ENCODE data around the gene DLGAP4.

DLGAP4 gene

DNA sequence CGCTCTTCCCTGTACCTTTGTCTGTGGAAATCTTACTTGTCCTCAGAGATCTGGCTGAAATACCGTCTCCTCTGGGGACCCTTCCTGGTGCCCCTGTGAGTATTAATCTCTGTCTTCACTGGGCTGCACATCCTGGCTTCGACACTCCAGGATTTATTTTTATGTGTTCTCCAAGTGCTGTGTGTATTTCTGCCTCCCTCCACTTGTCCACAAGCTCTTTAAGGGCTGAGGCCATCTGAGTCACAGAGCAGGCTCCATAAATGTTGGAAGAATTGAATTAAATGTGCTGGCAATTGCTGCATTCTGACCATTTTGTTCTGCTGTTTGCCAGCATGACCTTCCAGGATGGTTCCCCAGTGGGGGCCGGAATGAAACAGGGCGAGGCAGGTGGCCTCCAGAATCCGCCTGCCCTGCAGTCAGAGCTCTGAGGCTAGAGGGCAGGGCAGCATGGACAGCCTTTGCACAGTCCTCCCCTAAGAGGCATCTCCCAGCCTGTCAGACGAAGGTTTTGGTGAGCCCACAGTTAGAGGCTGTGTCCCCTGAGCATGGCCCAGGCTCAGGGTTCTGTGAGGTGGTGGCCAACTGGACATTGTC lies 105.8 kb downstream of the DLGAP4 start:
- no peak overlapping the region for H3K27ac ChIP-seq
- no peaks in the 10 kb centered on the region for H3K4me1 ChIP-seq
- intact Hi-C loops (cut with DNase I; ENCODE audit: low total_unique reads) = no loop called here
- no peak overlapping the region for H3K4me3 ChIP-seq
- no peaks in the 10 kb centered on the region for H3K9me3 ChIP-seq
- no peak for DNase-seq
- H3K36me3 ChIP-seq = no peaks in the 10 kb centered on the region
- H3K27me3 ChIP-seq = peaks cover 0 to 33% of the 10 kb centered on the region in 2 donors
- TF ChIP-seq, protein P1, sequence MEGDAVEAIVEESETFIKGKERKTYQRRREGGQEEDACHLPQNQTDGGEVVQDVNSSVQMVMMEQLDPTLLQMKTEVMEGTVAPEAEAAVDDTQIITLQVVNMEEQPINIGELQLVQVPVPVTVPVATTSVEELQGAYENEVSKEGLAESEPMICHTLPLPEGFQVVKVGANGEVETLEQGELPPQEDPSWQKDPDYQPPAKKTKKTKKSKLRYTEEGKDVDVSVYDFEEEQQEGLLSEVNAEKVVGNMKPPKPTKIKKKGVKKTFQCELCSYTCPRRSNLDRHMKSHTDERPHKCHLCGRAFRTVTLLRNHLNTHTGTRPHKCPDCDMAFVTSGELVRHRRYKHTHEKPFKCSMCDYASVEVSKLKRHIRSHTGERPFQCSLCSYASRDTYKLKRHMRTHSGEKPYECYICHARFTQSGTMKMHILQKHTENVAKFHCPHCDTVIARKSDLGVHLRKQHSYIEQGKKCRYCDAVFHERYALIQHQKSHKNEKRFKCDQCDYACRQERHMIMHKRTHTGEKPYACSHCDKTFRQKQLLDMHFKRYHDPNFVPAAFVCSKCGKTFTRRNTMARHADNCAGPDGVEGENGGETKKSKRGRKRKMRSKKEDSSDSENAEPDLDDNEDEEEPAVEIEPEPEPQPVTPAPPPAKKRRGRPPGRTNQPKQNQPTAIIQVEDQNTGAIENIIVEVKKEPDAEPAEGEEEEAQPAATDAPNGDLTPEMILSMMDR (IDR thresholded peaks at IDR 0.05) = no peak

DNA sequence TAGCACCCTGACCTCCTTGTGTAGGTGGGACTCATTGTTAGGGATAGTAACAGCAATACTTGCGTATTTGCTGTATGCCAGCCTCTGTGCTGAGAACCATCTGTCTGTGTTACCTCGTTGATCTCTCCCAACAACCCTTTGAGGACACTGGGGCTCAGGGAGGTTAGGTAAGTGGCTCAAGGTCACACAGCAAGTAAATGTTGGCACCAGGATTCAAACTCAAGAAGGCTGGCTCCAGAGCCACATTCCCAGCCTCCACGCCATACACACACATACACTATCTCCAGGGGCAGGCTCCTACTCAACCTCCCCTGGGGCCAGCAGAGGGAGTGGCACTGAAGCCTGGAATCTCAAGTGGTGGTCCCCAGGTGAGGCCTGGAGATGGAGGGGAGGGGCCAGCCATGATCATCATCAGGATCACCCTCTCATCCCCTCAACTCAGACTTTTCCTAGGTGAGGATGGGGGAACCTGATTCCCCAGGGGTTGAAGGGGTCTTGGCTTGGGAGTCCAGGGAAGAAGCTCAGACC lies 109.4 kb downstream of the DLGAP4 start:
- DNase-seq = no peak
- Histone ChIP-seq H3K4me1 (no peaks in the 10 kb centered on the region), H3K36me3 (no peaks in the 10 kb centered on the region), H3K27ac (no peak overlapping the region), H3K27me3 (peaks cover 0 to 52% of the 10 kb centered on the region in 2 donors), H3K9me3 (peaks cover 0 to 6% (median 0%) of the 10 kb centered on the region in 3 donors), H3K4me3 (no peak overlapping the region)
- intact Hi-C loops (cut with DNase I; ENCODE audit: low total_unique reads) = no loop called here
- TF ChIP-seq, protein P1 (IDR thresholded peaks at IDR 0.05) = no peak

DNA sequence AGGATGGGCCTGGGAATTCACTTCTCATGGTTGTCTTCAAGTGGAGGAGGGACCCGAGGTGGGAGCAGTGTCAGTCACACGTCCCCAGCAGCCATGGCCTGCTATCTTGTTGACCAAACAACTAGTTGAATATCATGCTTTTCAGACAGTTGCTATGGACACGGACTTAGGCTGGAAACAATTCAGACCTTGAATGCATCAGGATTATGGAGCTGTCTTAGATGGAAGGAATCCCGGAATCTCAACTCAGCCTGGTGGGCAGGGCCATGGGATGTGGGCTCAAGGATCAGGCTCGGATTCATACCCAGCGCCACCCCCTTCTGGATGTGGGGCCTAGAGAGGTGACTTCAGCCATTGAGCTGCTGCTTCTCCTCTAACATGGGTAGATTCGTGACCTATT lies 112.6 kb downstream of the DLGAP4 start:
- Histone ChIP-seq H3K27me3 (peaks cover 0 to 52% of the 10 kb centered on the region in 2 donors), H3K9me3 (peaks cover 0 to 6% (median 0%) of the 10 kb centered on the region in 3 donors), H3K4me3 (no peak overlapping the region), H3K4me1 (no peaks in the 10 kb centered on the region), H3K36me3 (no peaks in the 10 kb centered on the region), H3K27ac (no peak overlapping the region)
- intact Hi-C loops (cut with DNase I; ENCODE audit: low total_unique reads) = no loop called here
- no peak for DNase-seq
- TF ChIP-seq, protein P1 (IDR thresholded peaks at IDR 0.05) = no peak

DNA sequence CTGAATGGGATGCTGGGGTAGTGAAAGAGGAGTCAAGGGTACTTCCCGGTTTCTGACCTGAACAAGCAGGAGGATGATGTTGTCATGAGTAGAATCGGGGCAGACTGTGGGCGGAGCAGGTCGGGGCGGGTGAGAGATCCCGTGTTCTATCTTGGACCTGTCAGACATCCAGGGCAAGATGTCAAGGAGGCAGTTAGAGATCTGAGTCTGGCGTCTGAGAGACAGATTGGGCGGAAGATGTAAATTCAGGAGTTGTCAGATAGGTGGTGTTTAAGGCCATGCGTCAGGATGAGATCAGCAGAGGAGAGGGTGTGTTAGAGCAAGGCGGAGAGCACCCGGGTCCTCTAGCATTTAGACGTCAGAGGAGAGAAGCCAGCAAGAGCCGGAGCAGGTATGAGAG lies 115.5 kb downstream of the DLGAP4 start:
- no peaks in the 10 kb centered on the region for H3K36me3 ChIP-seq
- no peak overlapping the region for H3K4me3 ChIP-seq
- TF ChIP-seq, protein P1 (IDR thresholded peaks at IDR 0.05) = no peak
- no peak for DNase-seq
- no peaks in the 10 kb centered on the region for H3K4me1 ChIP-seq
- peaks cover 0 to 6% (median 0%) of the 10 kb centered on the region in 3 donors for H3K9me3 ChIP-seq
- H3K27ac ChIP-seq = no peak overlapping the region
- H3K27me3 ChIP-seq = peaks cover 0 to 45% of the 10 kb centered on the region in 2 donors
- intact Hi-C loops (cut with DNase I; ENCODE audit: low total_unique reads) = no loop called here

DNA sequence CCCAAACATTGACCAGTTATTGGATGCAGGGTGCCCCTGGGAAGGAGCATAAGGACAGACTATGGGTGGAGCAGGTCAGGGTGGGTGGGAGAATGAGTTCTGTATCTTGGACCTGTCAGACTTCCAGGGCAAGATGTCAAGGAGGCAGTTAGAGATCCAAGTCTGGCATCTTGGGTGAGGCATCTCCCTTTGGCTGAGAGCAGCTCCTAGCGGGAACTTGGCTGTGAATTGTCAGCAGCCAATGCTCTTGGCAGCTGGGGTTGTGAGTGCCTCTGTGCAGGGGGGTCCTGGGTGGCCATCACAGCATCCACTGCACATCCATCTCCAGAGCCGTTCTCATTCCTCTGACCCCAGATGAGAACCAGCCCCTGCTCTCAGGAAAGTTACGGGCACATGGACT lies 118.2 kb downstream of the DLGAP4 start:
- Histone ChIP-seq H3K4me3 (no peak overlapping the region), H3K9me3 (peaks cover 0 to 4% (median 0%) of the 10 kb centered on the region in 3 donors), H3K27me3 (peaks cover 0 to 32% of the 10 kb centered on the region in 2 donors), H3K27ac (no peak overlapping the region), H3K36me3 (no peaks in the 10 kb centered on the region), H3K4me1 (no peaks in the 10 kb centered on the region)
- TF ChIP-seq, protein P1 (IDR thresholded peaks at IDR 0.05) = no peak
- DNase-seq = no peak
- intact Hi-C loops (cut with DNase I; ENCODE audit: low total_unique reads) = no loop called here

All from tibial artery (tissue), 4 donors.